Astrocyte (in vitro differentiated cells and primary cell): ENCODE data around the gene CD34. TPM values are rescaled to one million over a fixed set of nuclear protein-coding genes. Genes with fewer than 3 reads are reported as not detected.

ENCODE experiments used
- DNase-seq: peaks from one replicate; pipeline ENCODE4 v3.0.0-alpha.2; 2010; ENCODE audit warnings: low read depth
- FAIRE-seq: peaks from 2 replicates; lab custom pipeline; 2011; peaks lifted over from hg19 to GRCh38; lab: Jason Lieb, UNC
- H2AFZ ChIP-seq: 2 replicates; pipeline ENCODE4 v1.6.0; 2012; ENCODE audit warnings: low read depth, low read length, inconsistent platforms
- H3K27ac ChIP-seq: 2 replicates; pipeline ENCODE4 v1.5.1; 2011; ENCODE audit warnings: low read depth, low read length, inconsistent platforms
- H3K27me3 ChIP-seq: 2 replicates; pipeline ENCODE4 v1.6.0; 2011; ENCODE audit warnings: low read length, inconsistent platforms; ENCODE audit not compliant: insufficient read depth
- H3K36me3 ChIP-seq: 2 replicates; pipeline ENCODE4 v1.5.1; 2011; ENCODE audit warnings: low read length, inconsistent platforms; ENCODE audit not compliant: insufficient read depth
- H3K4me1 ChIP-seq: 2 replicates; pipeline ENCODE4 v1.5.1; 2011; ENCODE audit warnings: low read length, inconsistent platforms; ENCODE audit not compliant: insufficient read depth
- H3K4me2 ChIP-seq: 2 replicates; pipeline ENCODE4 v1.6.0; 2012; ENCODE audit warnings: low read length, inconsistent platforms
- H3K4me3 ChIP-seq: 2 replicates; pipeline ENCODE4 v1.5.1; 2011; ENCODE audit warnings: low read depth, mild to moderate bottlenecking, low read length, inconsistent platforms; ENCODE audit not compliant: insufficient read depth
- H3K79me2 ChIP-seq: 2 replicates; pipeline ENCODE4 v1.6.0; 2012; ENCODE audit warnings: mild to moderate bottlenecking, low read length, inconsistent platforms; ENCODE audit not compliant: insufficient read depth
- H3K9ac ChIP-seq: 2 replicates; pipeline ENCODE4 v1.6.0; 2012; ENCODE audit warnings: mild to moderate bottlenecking, low read length, inconsistent platforms
- H3K9me3 ChIP-seq: 2 replicates; pipeline ENCODE4 v1.5.1; 2012; ENCODE audit warnings: low read depth, mild to moderate bottlenecking, low read length, inconsistent platforms; ENCODE audit not compliant: insufficient read depth
- H4K20me1 ChIP-seq: 2 replicates; pipeline ENCODE4 v1.6.0; 2012; ENCODE audit warnings: low read length, inconsistent platforms; ENCODE audit not compliant: insufficient read depth
- H3K27ac Mint-ChIP-seq: one replicate; pipeline ENCODE4 v1.8.0; 2021; ENCODE audit warnings: mild to moderate bottlenecking, mixed read lengths; ENCODE audit not compliant: unreplicated experiment
- H3K27me3 Mint-ChIP-seq: one replicate; pipeline ENCODE4 v1.8.0; 2021; ENCODE audit warnings: low read depth, mixed read lengths; ENCODE audit not compliant: unreplicated experiment
- H3K36me3 Mint-ChIP-seq: one replicate; pipeline ENCODE4 v1.8.0; 2021; ENCODE audit warnings: low read depth, mixed read lengths; ENCODE audit not compliant: unreplicated experiment
- H3K4me1 Mint-ChIP-seq: one replicate; pipeline ENCODE4 v1.8.0; 2021; ENCODE audit warnings: low read depth, mixed read lengths; ENCODE audit not compliant: unreplicated experiment
- H3K4me3 Mint-ChIP-seq: one replicate; pipeline ENCODE4 v1.8.0; 2021; ENCODE audit warnings: mild to moderate bottlenecking, moderate library complexity, mixed read lengths; ENCODE audit not compliant: unreplicated experiment
- H3K9me3 Mint-ChIP-seq: one replicate; pipeline ENCODE4 v1.8.0; 2021; ENCODE audit warnings: mild to moderate bottlenecking, mixed read lengths; ENCODE audit not compliant: unreplicated experiment
- CTCF ChIP-seq: IDR thresholded peaks from 2 replicates; pipeline ENCODE4 v1.5.1; 2011; ENCODE audit warnings: low read depth, mild to moderate bottlenecking, inconsistent platforms, low read length, moderate library complexity; ENCODE audit not compliant: insufficient read depth
- EZH2 ChIP-seq: IDR thresholded peaks from 2 replicates; pipeline ENCODE4 v1.6.1; 2012; ENCODE audit warnings: mild to moderate bottlenecking, low read length, inconsistent platforms; ENCODE audit not compliant: insufficient read depth
- total RNA-seq: library from RNA; stranded (reverse); gene quantifications from 2 replicates; pipeline ENCODE4 v1.2.1, GENCODE V29; 2021

The CD34 gene
- total RNA-seq, 1 donor from 2014 or later = 0.45 TPM

DNA sequence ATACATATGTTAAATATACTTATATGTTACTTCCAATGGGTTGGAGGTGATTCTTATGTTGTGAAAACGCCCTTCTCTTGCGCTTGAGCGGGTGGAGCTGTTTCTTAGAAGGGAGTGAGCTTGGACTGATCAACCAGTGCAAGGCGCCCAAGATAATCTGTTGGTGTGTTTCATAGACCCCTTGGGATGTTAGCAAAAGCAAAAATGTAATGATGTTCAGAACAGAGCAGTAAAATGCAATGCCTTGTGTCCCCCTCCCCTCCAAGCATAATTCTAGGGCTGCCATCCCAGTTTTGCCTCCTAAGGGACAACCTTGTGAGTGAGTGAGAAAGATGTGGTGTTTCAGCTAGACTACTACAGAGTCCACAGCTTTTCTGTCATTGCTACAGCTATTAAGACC is 6.2 kb upstream of the CD34 start:
- no peak overlapping the region for H3K27ac ChIP-seq
- H3K4me3 Mint-ChIP-seq = no peak overlapping the region
- H2AFZ ChIP-seq = no peak overlapping the region
- DNase-seq (no peak), FAIRE-seq (no peak)
- no peaks in the 10 kb centered on the region for H4K20me1 ChIP-seq
- peaks cover 1% of the 10 kb centered on the region for H3K9me3 Mint-ChIP-seq
- H3K79me2 ChIP-seq = no peaks in the 10 kb centered on the region
- H3K36me3 Mint-ChIP-seq = no peaks in the 10 kb centered on the region
- peaks cover 46% of the 10 kb centered on the region for H3K27me3 Mint-ChIP-seq
- H3K4me1 Mint-ChIP-seq = no peaks in the 10 kb centered on the region
- no peaks in the 10 kb centered on the region for H3K9me3 ChIP-seq
- H3K9ac ChIP-seq = no peak overlapping the region
- H3K36me3 ChIP-seq = no peaks in the 10 kb centered on the region
- H3K27ac Mint-ChIP-seq = no peak overlapping the region
- peaks cover 5% of the 10 kb centered on the region for H3K27me3 ChIP-seq
- no peak overlapping the region for H3K4me3 ChIP-seq
- no peak for TF ChIP-seq CTCF
- no peak for TF ChIP-seq EZH2
- no peaks in the 10 kb centered on the region for H3K4me1 ChIP-seq
- no peak overlapping the region for H3K4me2 ChIP-seq

GRCh38 chr1:207913951-207914350 is 3.0 kb upstream of the CD34 start:
- peaks cover 53% of the 10 kb centered on the region for H3K27me3 Mint-ChIP-seq

More at GRCh38 chr1:207913951-207914350, 3.0 kb upstream of the CD34 start:
- Histone ChIP-seq H3K36me3 (no peaks in the 10 kb centered on the region), H4K20me1 (no peaks in the 10 kb centered on the region), H3K4me3 (no peak overlapping the region), H3K9me3 (no peaks in the 10 kb centered on the region), H3K27me3 (no peaks in the 10 kb centered on the region), H3K27ac (no peak overlapping the region), H3K79me2 (no peaks in the 10 kb centered on the region), H3K9ac (no peak overlapping the region), H3K4me2 (no peak overlapping the region), H2AFZ (no peak overlapping the region), H3K4me1 (peaks cover 3% of the 10 kb centered on the region)
- H3K36me3 Mint-ChIP-seq = no peaks in the 10 kb centered on the region
- H3K4me1 Mint-ChIP-seq = no peaks in the 10 kb centered on the region
- TF ChIP-seq EZH2 (no peak), CTCF (no peak)
- no peak for DNase-seq
- no peak overlapping the region for H3K4me3 Mint-ChIP-seq
- FAIRE-seq = no peak
- H3K27ac Mint-ChIP-seq = no peak overlapping the region
- no peaks in the 10 kb centered on the region for H3K9me3 Mint-ChIP-seq
